HT-29 (cell line): ENCODE measurements around the gene ARHGAP15. TPM values are rescaled to one million over a fixed set of nuclear protein-coding genes. Genes with fewer than 3 reads are reported as not detected.

Source experiments
- DNase-seq: peaks from one replicate; pipeline ENCODE4 v3.0.0-alpha.2; 2015; ENCODE audit warnings: low spot score
- total RNA-seq: library from RNA; depleted of rRNA; stranded (reverse); fragments of >200 nt; shearing (Covaris generic); gene quantifications from 2 replicates; pipeline ENCODE4 v1.2.3, GENCODE V29; 2014

Gene ARHGAP15
- total RNA-seq, 1 experiment from 2014 or later = not detected

GRCh38 chr2:143225931-143226330 lies 96.7 kb downstream of the ARHGAP15 start:
- no peak for DNase-seq

GRCh38 chr2:143226714-143227541 lies 97.7 kb downstream of the ARHGAP15 start:
- no peak for DNase-seq

GRCh38 chr2:143229411-143229810 lies 100.2 kb downstream of the ARHGAP15 start:
- no peak for DNase-seq

- no peak for DNase-seq
Measured at GRCh38 chr2:143229952-143230351, 100.7 kb downstream of the ARHGAP15 start.

GRCh38 chr2:143230506-143231253 lies 101.5 kb downstream of the ARHGAP15 start:
- DNase-seq = no peak

GRCh38 chr2:143231254-143231645 lies 102.0 kb downstream of the ARHGAP15 start:
- DNase-seq = no peak

GRCh38 chr2:143237146-143237777 lies 108.0 kb downstream of the ARHGAP15 start:
- DNase-seq = no peak

- no peak for DNase-seq
Measured at GRCh38 chr2:143241403-143242088, 112.3 kb downstream of the ARHGAP15 start.

GRCh38 chr2:143246246-143246645 lies 117.0 kb downstream of the ARHGAP15 start:
- DNase-seq = no peak

GRCh38 chr2:143246815-143247744 lies 117.9 kb downstream of the ARHGAP15 start:
- no peak for DNase-seq

- DNase-seq = no peak
Measured at GRCh38 chr2:143248631-143249030, 119.4 kb downstream of the ARHGAP15 start.

GRCh38 chr2:143251681-143252080 lies 122.5 kb downstream of the ARHGAP15 start:
- no peak for DNase-seq

- no peak for DNase-seq
Measured at GRCh38 chr2:143252138-143252907, 123.1 kb downstream of the ARHGAP15 start.

GRCh38 chr2:143254110-143254509 lies 124.9 kb downstream of the ARHGAP15 start:
- DNase-seq = no peak

GRCh38 chr2:143255086-143255485 lies 125.9 kb downstream of the ARHGAP15 start:
- DNase-seq = no peak

GRCh38 chr2:143255899-143256298 lies 126.7 kb downstream of the ARHGAP15 start:
- no peak for DNase-seq

GRCh38 chr2:143258126-143258892 lies 129.1 kb downstream of the ARHGAP15 start:
- no peak for DNase-seq

- peak; percentile 79 for DNase-seq
Measured at GRCh38 chr2:143259368-143259958, 130.2 kb downstream of the ARHGAP15 start.

- no peak for DNase-seq
Measured at GRCh38 chr2:143261986-143262385, 132.8 kb downstream of the ARHGAP15 start.
